GM21423 (cell line): ENCODE data around the gene CTDSP1.

Experiments
- ATAC-seq: cut with Tn5 transposase; IDR thresholded peaks from one replicate; pipeline ENCODE4 v1.9.1; 2021; ENCODE audit warnings: mild to moderate bottlenecking, moderate library complexity; ENCODE audit not compliant: unreplicated experiment

The CTDSP1 gene

GRCh38 chr2:218398437-218399390, 954 bp upstream of the CTDSP1 start:
- ATAC-seq: peak; percentile 25

- ATAC-seq: no peak
Observed at GRCh38 chr2:218400167-218400929, 680 bp downstream of the CTDSP1 start.

GRCh38 chr2:218400930-218401881, 1.5 kb downstream of the CTDSP1 start:
- no peak for ATAC-seq

DNA sequence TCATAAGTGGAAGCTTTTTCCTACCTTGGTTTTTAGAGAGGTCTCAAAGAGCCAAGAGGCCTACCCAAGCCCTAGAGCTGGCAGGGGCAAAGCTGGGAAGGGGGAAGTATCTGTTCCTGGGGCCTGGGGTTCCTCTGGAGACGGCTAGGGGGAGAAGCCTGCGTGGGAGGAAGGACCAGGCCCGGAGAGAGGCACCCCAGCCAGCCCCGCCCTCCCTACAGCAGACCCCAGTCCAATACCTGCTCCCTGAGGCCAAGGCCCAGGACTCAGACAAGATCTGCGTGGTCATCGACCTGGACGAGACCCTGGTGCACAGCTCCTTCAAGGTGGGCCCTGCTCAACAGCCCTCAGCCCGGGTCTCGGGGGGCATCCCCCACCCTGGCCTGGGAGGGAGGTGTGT, 2.2 kb downstream of the CTDSP1 start:
- ATAC-seq: no peak

- no peak for ATAC-seq
Observed at GRCh38 chr2:218402491-218402901, 2.8 kb downstream of the CTDSP1 start.

DNA sequence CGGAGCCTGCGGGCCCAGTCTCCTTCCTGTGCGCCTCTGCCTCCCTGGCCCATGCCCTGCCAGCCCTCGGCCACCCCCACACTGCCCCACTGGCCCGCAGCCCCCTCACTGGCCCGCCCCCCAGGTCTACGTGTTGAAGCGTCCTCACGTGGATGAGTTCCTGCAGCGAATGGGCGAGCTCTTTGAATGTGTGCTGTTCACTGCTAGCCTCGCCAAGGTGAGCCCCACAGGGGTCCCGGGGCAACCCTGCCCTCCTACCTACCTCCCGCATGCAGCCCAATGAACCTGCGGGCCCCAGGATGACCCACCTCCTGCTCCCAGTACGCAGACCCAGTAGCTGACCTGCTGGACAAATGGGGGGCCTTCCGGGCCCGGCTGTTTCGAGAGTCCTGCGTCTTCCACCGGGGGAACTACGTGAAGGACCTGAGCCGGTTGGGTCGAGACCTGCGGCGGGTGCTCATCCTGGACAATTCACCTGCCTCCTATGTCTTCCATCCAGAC, 3.3 kb downstream of the CTDSP1 start:
- ATAC-seq: no peak

- no peak for ATAC-seq
Observed at GRCh38 chr2:218403810-218404209, 4.1 kb downstream of the CTDSP1 start.

GRCh38 chr2:218404351-218405085, 4.8 kb downstream of the CTDSP1 start:
- no peak for ATAC-seq

GRCh38 chr2:218405086-218405745, 5.5 kb downstream of the CTDSP1 start:
- no peak for ATAC-seq

DNA sequence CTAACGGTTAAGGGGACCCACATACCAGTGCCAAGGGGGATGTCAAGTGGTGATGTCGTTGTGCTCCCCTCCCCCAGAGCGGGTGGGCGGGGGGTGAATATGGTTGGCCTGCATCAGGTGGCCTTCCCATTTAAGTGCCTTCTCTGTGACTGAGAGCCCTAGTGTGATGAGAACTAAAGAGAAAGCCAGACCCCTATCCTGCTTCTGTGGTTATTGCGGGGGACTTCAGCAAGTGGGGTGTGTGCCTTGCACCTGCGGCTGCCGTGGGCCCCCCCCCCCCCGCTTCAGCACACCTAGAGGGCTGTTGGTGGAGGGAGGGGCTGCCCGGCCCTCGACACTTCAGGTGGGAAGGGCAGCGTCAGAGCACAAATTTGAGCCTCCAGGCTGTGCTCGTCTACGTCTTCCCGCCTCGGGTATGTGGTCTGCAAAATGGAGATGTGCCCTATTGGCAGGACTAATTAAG, 6.1 kb downstream of the CTDSP1 start:
- peak; percentile 23 for ATAC-seq

GRCh38 chr2:218406209-218406948, 6.7 kb downstream of the CTDSP1 start:
- peak; percentile 78 for ATAC-seq

- peak; percentile 4 for ATAC-seq
Observed at GRCh38 chr2:218406949-218407618, 7.4 kb downstream of the CTDSP1 start.

DNA sequence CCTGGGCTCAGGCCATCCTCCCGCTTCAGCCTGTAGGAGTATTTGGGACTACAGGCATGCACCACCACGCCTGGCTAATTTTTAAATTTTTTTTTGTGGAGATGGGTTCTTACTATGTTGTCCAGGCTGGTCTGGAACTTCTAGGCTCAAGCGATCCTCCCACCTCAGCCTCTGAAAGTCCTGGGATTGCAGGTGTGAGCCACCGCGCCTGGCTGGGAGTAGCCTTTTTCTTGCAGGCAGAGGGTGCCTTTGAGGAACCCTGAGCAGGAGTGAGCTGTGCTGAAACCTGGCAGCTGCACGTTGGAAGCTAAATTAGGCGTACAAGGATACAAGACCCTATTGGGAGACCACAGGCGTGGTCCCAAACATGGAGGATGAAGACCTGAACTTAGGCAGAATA, 8.0 kb downstream of the CTDSP1 start:
- no peak for ATAC-seq

GRCh38 chr2:218418321-218418716, 18.7 kb downstream of the CTDSP1 start:
- ATAC-seq: no peak

- no peak for ATAC-seq
Observed at GRCh38 chr2:218418717-218419458, 19.2 kb downstream of the CTDSP1 start, which contains the start of gene VIL1. TSS of gene VIL1 (plus strand) at chr2:218419123. CDS start at chr2:218423779, 4,656 bp downstream.

- no peak for ATAC-seq
Observed at GRCh38 chr2:218419630-218420216, 20.1 kb downstream of the CTDSP1 start.

- no peak for ATAC-seq
Observed at GRCh38 chr2:218421027-218421426, 21.4 kb downstream of the CTDSP1 start.
